Osteocyte (in vitro differentiated cells): ENCODE data around the gene IMMP2L. TPM values are rescaled to one million over a fixed set of nuclear protein-coding genes. Genes with fewer than 3 reads are reported as not detected.

Experiments
- DNase-seq: peaks from one replicate; pipeline ENCODE4 v3.0.0; 2021; ENCODE audit warnings: mixed read lengths; ENCODE audit not compliant: unreplicated experiment; ENCODE audit errors: extremely low spot score
- H3K27ac Mint-ChIP-seq: one replicate; pipeline ENCODE4 v1.8.0; 2021; ENCODE audit warnings: mild to moderate bottlenecking, mixed read lengths; ENCODE audit not compliant: unreplicated experiment
- H3K27me3 Mint-ChIP-seq: one replicate; pipeline ENCODE4 v1.8.0; 2021; ENCODE audit warnings: mixed read lengths; ENCODE audit not compliant: unreplicated experiment
- H3K36me3 Mint-ChIP-seq: one replicate; pipeline ENCODE4 v1.8.0; 2021; ENCODE audit warnings: mixed read lengths; ENCODE audit not compliant: unreplicated experiment
- H3K4me1 Mint-ChIP-seq: one replicate; pipeline ENCODE4 v1.8.0; 2021; ENCODE audit warnings: mixed read lengths; ENCODE audit not compliant: unreplicated experiment
- H3K4me3 Mint-ChIP-seq: one replicate; pipeline ENCODE4 v1.8.0; 2021; ENCODE audit warnings: mild to moderate bottlenecking, moderate library complexity, mixed read lengths; ENCODE audit not compliant: unreplicated experiment
- H3K9me3 Mint-ChIP-seq: one replicate; pipeline ENCODE4 v1.8.0; 2021; ENCODE audit warnings: mixed read lengths; ENCODE audit not compliant: unreplicated experiment
- total RNA-seq: library from RNA; stranded (reverse); gene quantifications from 2 replicates; pipeline ENCODE4 v1.2.1, GENCODE V29; 2021
- TF ChIP-seq, protein P1 (sequence below): fragments of 200-600 bp; sonication (generic); IDR thresholded peaks from 2 replicates; pipeline ENCODE4 v1.5.0; 2021; ENCODE audit warnings: antibody characterized with exemption, mild to moderate bottlenecking, moderate library complexity

Gene IMMP2L
- total RNA-seq, 1 donor from 2014 or later: 15.6 TPM

DNA sequence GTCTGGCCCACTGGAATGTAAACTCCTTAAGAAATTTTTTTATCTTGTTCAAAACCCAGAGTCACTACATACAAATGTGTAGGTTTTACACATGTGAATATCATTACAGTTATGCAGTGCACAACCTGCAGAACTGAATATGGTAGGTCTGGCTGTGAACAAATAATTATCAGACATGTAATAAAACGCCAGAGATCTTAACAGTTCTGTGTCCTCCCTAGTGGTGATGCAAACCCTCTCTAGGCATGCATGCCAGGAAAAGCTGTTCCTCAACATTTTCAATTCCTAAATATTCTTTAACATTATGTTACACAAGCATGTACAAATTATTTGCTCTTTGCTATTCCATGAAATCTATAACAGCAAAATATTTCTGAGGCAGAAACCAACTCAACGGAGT, 124.6 kb downstream of the IMMP2L start:
- Mint-ChIP-seq H3K27me3 (no peaks in the 10 kb centered on the region), H3K36me3 (peaks cover 5% of the 10 kb centered on the region), H3K9me3 (peaks cover 15% of the 10 kb centered on the region), H3K4me1 (peaks cover 22% of the 10 kb centered on the region), H3K4me3 (no peak overlapping the region), H3K27ac (peak overlapping the region; percentile 68)
- TF ChIP-seq, protein P1, sequence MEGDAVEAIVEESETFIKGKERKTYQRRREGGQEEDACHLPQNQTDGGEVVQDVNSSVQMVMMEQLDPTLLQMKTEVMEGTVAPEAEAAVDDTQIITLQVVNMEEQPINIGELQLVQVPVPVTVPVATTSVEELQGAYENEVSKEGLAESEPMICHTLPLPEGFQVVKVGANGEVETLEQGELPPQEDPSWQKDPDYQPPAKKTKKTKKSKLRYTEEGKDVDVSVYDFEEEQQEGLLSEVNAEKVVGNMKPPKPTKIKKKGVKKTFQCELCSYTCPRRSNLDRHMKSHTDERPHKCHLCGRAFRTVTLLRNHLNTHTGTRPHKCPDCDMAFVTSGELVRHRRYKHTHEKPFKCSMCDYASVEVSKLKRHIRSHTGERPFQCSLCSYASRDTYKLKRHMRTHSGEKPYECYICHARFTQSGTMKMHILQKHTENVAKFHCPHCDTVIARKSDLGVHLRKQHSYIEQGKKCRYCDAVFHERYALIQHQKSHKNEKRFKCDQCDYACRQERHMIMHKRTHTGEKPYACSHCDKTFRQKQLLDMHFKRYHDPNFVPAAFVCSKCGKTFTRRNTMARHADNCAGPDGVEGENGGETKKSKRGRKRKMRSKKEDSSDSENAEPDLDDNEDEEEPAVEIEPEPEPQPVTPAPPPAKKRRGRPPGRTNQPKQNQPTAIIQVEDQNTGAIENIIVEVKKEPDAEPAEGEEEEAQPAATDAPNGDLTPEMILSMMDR: no peak
- no peak for DNase-seq

DNA sequence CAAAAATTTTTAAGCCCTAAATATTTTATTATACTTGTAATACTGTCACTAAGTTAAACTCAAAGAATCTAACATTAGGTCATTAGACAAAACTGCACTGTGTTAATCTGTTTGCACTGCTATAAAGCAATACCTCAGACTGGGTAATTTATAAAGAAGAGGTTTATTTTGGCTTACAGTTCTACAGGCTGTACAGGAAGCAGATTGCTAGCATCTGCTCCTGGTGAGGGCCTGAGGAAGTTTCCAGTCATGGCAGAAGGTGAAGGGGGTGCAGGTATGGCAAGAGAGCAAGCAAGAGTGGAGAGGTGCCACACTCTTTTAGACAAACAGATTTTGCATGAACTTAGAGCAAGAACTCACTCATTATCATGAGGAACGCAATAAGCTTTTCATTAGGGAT, 125.7 kb downstream of the IMMP2L start:
- peaks cover 18% of the 10 kb centered on the region for H3K9me3 Mint-ChIP-seq
- H3K27ac Mint-ChIP-seq: no peak overlapping the region
- H3K27me3 Mint-ChIP-seq: no peaks in the 10 kb centered on the region
- H3K4me3 Mint-ChIP-seq: no peak overlapping the region
- DNase-seq: no peak
- H3K36me3 Mint-ChIP-seq: peaks cover 6% of the 10 kb centered on the region
- peaks cover 22% of the 10 kb centered on the region for H3K4me1 Mint-ChIP-seq
- TF ChIP-seq, protein P1: no peak

DNA sequence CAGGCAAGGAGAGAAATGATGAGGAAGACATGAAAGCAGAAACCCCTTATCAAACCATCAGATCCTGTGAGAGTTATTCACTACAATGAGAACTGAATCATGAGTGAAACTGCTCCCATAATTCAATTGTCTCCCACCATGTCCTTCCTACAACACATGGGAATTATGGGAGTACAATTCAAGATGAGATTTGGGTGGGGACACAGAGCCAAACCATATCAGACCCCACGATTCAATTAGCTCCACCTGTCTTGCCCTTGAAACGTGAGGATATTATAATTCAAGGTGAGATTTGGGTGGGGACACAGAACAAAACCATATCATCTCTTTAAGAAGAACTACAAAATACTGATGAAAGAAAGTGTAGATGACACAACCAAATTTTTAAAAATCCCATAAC, 128.9 kb downstream of the IMMP2L start:
- H3K27me3 Mint-ChIP-seq: no peaks in the 10 kb centered on the region
- DNase-seq: no peak
- H3K4me1 Mint-ChIP-seq: peaks cover 7% of the 10 kb centered on the region
- H3K36me3 Mint-ChIP-seq: peaks cover 6% of the 10 kb centered on the region
- peaks cover 18% of the 10 kb centered on the region for H3K9me3 Mint-ChIP-seq
- no peak overlapping the region for H3K4me3 Mint-ChIP-seq
- TF ChIP-seq, protein P1: no peak
- no peak overlapping the region for H3K27ac Mint-ChIP-seq

DNA sequence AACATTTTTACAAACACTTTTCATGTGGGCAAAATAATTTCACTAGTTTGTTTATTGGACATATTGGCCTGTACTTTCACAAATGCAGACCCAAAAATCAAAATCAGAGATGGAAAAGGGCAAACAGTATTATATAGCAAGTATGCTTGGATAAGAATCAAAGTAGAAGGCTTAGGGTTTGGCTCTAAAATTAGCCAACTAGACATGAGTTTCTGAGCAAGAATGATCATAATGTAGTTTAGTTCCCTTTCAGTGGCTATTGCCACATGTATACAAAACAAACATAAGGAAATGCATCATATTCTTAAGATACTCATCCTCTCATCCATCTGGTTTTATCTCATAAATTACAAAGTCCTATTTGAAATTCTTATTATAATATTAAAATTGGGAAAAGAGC, 132.5 kb downstream of the IMMP2L start:
- peaks cover 5% of the 10 kb centered on the region for H3K4me1 Mint-ChIP-seq
- TF ChIP-seq, protein P1: no peak
- H3K4me3 Mint-ChIP-seq: no peak overlapping the region
- H3K36me3 Mint-ChIP-seq: peaks cover 6% of the 10 kb centered on the region
- no peaks in the 10 kb centered on the region for H3K27me3 Mint-ChIP-seq
- no peak overlapping the region for H3K27ac Mint-ChIP-seq
- peaks cover 18% of the 10 kb centered on the region for H3K9me3 Mint-ChIP-seq
- no peak for DNase-seq

DNA sequence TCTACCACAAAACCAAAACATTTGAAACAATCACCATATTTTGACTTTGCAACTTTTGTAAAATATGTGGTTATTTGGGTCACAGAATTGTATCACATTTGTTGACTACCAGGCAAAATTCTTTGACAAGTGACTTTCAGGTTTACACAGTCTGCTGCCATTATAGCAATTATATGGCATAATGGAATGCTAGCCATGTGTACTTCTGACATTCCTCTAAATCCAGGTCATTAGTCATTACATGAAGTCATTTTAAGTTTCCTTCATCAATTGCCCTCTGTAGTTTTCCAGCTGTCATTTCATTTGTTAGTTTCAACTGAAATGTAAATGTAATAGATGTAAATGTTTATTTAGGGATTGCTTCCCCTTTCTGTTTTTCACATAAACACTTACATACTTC, 137.5 kb downstream of the IMMP2L start:
- H3K27ac Mint-ChIP-seq: no peak overlapping the region

More for the DNA sequence above, 137.5 kb downstream of the IMMP2L start:
- peaks cover 8% of the 10 kb centered on the region for H3K4me1 Mint-ChIP-seq
- no peak overlapping the region for H3K4me3 Mint-ChIP-seq
- TF ChIP-seq, protein P1: no peak
- no peaks in the 10 kb centered on the region for H3K27me3 Mint-ChIP-seq
- no peaks in the 10 kb centered on the region for H3K36me3 Mint-ChIP-seq
- DNase-seq: no peak
- no peaks in the 10 kb centered on the region for H3K9me3 Mint-ChIP-seq
